NB4 (cell line): ENCODE measurements around the gene MMD.
A peak's percentile ranks its signal among the peaks of the same experiment; 100 is the strongest.

Experiments
- DNase-seq: peaks from one replicate; pipeline ENCODE4 v3.0.0; 2010; ENCODE audit warnings: low read depth
- H3K4me3 ChIP-seq: one replicate; pipeline ENCODE4 v1.5.1; 2011; ENCODE audit warnings: mild to moderate bottlenecking, low read depth, low read length, moderate library complexity
- MAX ChIP-seq: IDR thresholded peaks from 2 replicates; pipeline ENCODE4 v1.6.1; 2011; ENCODE audit warnings: low read depth, low read length
- MYC ChIP-seq: IDR thresholded peaks from 2 replicates; pipeline ENCODE4 v1.6.1; 2011; ENCODE audit warnings: low read depth, low read length
- POLR2A ChIP-seq: IDR thresholded peaks from 2 replicates; pipeline ENCODE4 v1.6.1; 2011; ENCODE audit warnings: mild to moderate bottlenecking; ENCODE audit not compliant: insufficient read length; ENCODE audit errors: extremely low read depth
- TF ChIP-seq, protein P1 (sequence below): IDR thresholded peaks from one replicate; pipeline ENCODE4 v1.5.1; 2012; ENCODE audit warnings: low read depth, low read length

MMD gene

DNA sequence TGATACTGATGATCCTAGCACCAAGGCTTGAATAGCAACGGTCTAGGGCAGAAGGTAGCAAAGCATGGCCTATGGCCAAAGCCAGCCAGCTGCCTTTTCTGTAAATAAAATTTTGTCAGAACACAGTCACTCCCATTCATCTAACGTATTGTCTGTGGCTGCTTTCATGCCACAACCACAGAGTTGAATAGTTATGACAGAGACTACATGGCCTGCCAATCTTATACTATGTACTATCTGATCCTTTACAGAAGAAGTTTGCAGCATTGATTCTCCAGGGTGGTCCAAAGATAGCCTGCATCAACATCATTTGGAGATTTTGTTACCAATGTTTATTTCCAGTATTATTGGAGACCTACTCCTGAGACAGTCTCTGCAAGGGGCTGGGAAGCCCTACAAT lies 19.9 kb upstream of the MMD start:
- no peak overlapping the region for H3K4me3 ChIP-seq
- DNase-seq, result no peak
- TF ChIP-seq POLR2A (no peak), MYC (no peak), MAX (no peak)
- TF ChIP-seq, protein P1, sequence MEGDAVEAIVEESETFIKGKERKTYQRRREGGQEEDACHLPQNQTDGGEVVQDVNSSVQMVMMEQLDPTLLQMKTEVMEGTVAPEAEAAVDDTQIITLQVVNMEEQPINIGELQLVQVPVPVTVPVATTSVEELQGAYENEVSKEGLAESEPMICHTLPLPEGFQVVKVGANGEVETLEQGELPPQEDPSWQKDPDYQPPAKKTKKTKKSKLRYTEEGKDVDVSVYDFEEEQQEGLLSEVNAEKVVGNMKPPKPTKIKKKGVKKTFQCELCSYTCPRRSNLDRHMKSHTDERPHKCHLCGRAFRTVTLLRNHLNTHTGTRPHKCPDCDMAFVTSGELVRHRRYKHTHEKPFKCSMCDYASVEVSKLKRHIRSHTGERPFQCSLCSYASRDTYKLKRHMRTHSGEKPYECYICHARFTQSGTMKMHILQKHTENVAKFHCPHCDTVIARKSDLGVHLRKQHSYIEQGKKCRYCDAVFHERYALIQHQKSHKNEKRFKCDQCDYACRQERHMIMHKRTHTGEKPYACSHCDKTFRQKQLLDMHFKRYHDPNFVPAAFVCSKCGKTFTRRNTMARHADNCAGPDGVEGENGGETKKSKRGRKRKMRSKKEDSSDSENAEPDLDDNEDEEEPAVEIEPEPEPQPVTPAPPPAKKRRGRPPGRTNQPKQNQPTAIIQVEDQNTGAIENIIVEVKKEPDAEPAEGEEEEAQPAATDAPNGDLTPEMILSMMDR, result no peak

GRCh38 chr17:55440391-55440790 lies 18.8 kb upstream of the MMD start:
- TF ChIP-seq, protein P1, result no peak
- TF ChIP-seq MYC (no peak), MAX (no peak), POLR2A (no peak)
- no peak overlapping the region for H3K4me3 ChIP-seq
- no peak for DNase-seq

GRCh38 chr17:55437159-55437605 lies 15.5 kb upstream of the MMD start:
- no peak for TF ChIP-seq MAX
- no peak for TF ChIP-seq MYC
- TF ChIP-seq, protein P1, result no peak
- no peak for TF ChIP-seq POLR2A
- no peak overlapping the region for H3K4me3 ChIP-seq
- peak; percentile 58 for DNase-seq

GRCh38 chr17:55436224-55437158 lies 14.9 kb upstream of the MMD start:
- no peak for TF ChIP-seq MAX
- no peak overlapping the region for H3K4me3 ChIP-seq
- no peak for DNase-seq

DNA sequence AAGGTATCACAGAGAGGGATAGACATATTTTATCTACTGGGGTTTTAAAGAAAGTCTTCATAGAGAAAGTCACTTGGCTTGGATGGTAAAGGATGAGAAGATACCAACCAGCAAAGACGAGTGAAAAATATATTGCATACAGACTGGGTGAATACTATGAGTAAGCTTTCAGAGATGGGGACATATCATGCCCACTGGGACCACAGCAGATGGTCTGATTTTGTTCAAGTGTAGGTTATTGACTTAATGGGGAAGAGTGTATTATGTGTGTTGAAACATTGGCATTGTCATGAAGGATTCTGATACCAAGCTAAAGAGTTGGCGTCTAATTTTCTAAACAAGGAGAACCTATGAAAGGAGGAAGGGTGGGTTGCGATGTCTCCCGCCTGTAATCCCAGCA lies 13.8 kb upstream of the MMD start:
- no peak overlapping the region for H3K4me3 ChIP-seq
- no peak for TF ChIP-seq MYC
- DNase-seq, result no peak

DNA sequence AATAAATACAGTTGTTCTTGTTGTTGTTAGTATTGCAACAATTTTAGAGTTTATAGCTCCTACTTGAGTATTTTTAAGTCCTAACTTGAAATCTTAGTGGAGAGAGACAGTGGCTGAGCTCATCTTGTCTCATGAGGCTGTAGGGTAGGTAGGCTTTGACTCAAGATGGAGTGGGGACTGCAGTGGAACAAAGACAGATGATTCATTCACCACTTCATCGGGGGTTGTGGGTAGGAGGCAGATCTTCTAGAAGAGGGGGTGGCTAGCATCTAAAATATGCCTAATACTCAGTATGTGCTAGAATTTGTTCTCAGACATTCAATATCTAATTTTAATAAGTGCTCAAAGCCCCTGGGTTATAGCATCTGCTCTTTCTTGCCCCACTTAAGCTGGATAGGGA lies 13.1 kb upstream of the MMD start:
- DNase-seq, result no peak
- TF ChIP-seq MYC (no peak), POLR2A (no peak), MAX (no peak)
- TF ChIP-seq, protein P1, result no peak

More for the DNA sequence above, 13.1 kb upstream of the MMD start:
- no peak overlapping the region for H3K4me3 ChIP-seq
